ENCODE measurements around the gene LRRC59.

LRRC59 gene

GRCh38 chr17:50372222-50372757 is 25.0 kb downstream of the LRRC59 start:
- Mint-ChIP-seq H3K27me3 (ENCODE audit: low read depth, poor library complexity) (peaks cover 3% of the 10 kb centered on the region), H3K4me1 (peaks cover 32% of the 10 kb centered on the region), H3K27ac (peak overlapping the region; percentile 99), H3K36me3 (ENCODE audit: low read depth) (peaks cover 42% of the 10 kb centered on the region), H3K9me3 (no peaks in the 10 kb centered on the region), H3K4me3 (peak overlapping the region; percentile 99)
- no peak for DNase-seq
- no peak for TF ChIP-seq CTCF (IDR thresholded peaks at IDR 0.05)

GRCh38 chr17:50371526-50371925 is 25.8 kb downstream of the LRRC59 start:
- Mint-ChIP-seq H3K4me3 (peak overlapping the region; percentile 99), H3K9me3 (no peaks in the 10 kb centered on the region), H3K27me3 (ENCODE audit: low read depth, poor library complexity) (peaks cover 3% of the 10 kb centered on the region), H3K27ac (no peak overlapping the region), H3K36me3 (ENCODE audit: low read depth) (peaks cover 42% of the 10 kb centered on the region), H3K4me1 (peaks cover 32% of the 10 kb centered on the region)
- no peak for TF ChIP-seq CTCF (IDR thresholded peaks at IDR 0.05)
- DNase-seq = no peak

- Mint-ChIP-seq H3K27me3 (ENCODE audit: low read depth, poor library complexity) (peaks cover 3% of the 10 kb centered on the region), H3K4me1 (peaks cover 41% of the 10 kb centered on the region), H3K27ac (peak overlapping the region; percentile 84), H3K9me3 (no peaks in the 10 kb centered on the region), H3K4me3 (peak overlapping the region; percentile 50), H3K36me3 (ENCODE audit: low read depth) (peaks cover 42% of the 10 kb centered on the region)
- no peak for DNase-seq
- no peak for TF ChIP-seq CTCF (IDR thresholded peaks at IDR 0.05)
Measured at GRCh38 chr17:50370052-50370451, 27.3 kb downstream of the LRRC59 start.

GRCh38 chr17:50367401-50367800 is 29.9 kb downstream of the LRRC59 start:
- no peak for DNase-seq
- H3K27ac Mint-ChIP-seq = no peak overlapping the region
- peaks cover 53% of the 10 kb centered on the region for H3K4me1 Mint-ChIP-seq
- peaks cover 42% of the 10 kb centered on the region for H3K36me3 Mint-ChIP-seq (ENCODE audit: low read depth)
- no peaks in the 10 kb centered on the region for H3K9me3 Mint-ChIP-seq
- H3K27me3 Mint-ChIP-seq (ENCODE audit: low read depth, poor library complexity) = peaks cover 3% of the 10 kb centered on the region
- H3K4me3 Mint-ChIP-seq = no peak overlapping the region
- TF ChIP-seq CTCF (IDR thresholded peaks at IDR 0.05) = no peak

GRCh38 chr17:50365649-50366393 is 31.5 kb downstream of the LRRC59 start:
- no peak overlapping the region for H3K4me3 Mint-ChIP-seq
- no peak for TF ChIP-seq CTCF (IDR thresholded peaks at IDR 0.05)
- peak overlapping the region; percentile 96 for H3K27ac Mint-ChIP-seq
- peaks cover 32% of the 10 kb centered on the region for H3K36me3 Mint-ChIP-seq (ENCODE audit: low read depth)
- H3K9me3 Mint-ChIP-seq = no peaks in the 10 kb centered on the region
- peaks cover 47% of the 10 kb centered on the region for H3K4me1 Mint-ChIP-seq
- peaks cover 3% of the 10 kb centered on the region for H3K27me3 Mint-ChIP-seq (ENCODE audit: low read depth, poor library complexity)
- no peak for DNase-seq

GRCh38 chr17:50365165-50365564 is 32.2 kb downstream of the LRRC59 start:
- H3K4me1 Mint-ChIP-seq = peaks cover 42% of the 10 kb centered on the region
- TF ChIP-seq CTCF (IDR thresholded peaks at IDR 0.05) = no peak
- H3K36me3 Mint-ChIP-seq (ENCODE audit: low read depth) = peaks cover 28% of the 10 kb centered on the region
- H3K4me3 Mint-ChIP-seq = no peak overlapping the region
- no peak for DNase-seq
- peak overlapping the region; percentile 96 for H3K27ac Mint-ChIP-seq
- H3K27me3 Mint-ChIP-seq (ENCODE audit: low read depth, poor library complexity) = peaks cover 3% of the 10 kb centered on the region
- H3K9me3 Mint-ChIP-seq = no peaks in the 10 kb centered on the region

Measured in nephron progenitor cell (in vitro differentiated cells).